A673 (cell line): ENCODE measurements around the gene TTLL4. TPM values are rescaled to one million over a fixed set of nuclear protein-coding genes. Genes with fewer than 3 reads are reported as not detected.

Experiments
- BruUV-seq: library from RNA; stranded (reverse); fragments of 400-500 nt; replicated peaks from 2 replicates; lab custom pipeline; 2021; lab: Mats Ljungman, UMichigan
- CTCF ChIA-PET: fragments of 300-600 bp; sonication (Branson Sonifier 250); formaldehyde crosslinking; loops from one replicate; lab custom pipeline; 2022; ENCODE audit warnings: antibody characterized with exemption; lab: Charles Lee
- POLR2A ChIA-PET: fragments of 300-600 bp; sonication (Branson Sonifier 250); formaldehyde crosslinking; loops from one replicate; lab custom pipeline; 2022; ENCODE audit warnings: antibody characterized with exemption; ENCODE audit not compliant: low non-redundant PET; lab: Charles Lee
- DNase-seq: peaks from one replicate; pipeline ENCODE4 v3.0.0-alpha.2; 2015; ENCODE audit warnings: low spot score
- H3K27ac ChIP-seq: fragments of 200-600 bp; sonication (generic); 2 replicates; pipeline ENCODE4 v1.5.1; 2016; ENCODE audit warnings: mixed run types, low read depth, mild to moderate bottlenecking, mixed read lengths, antibody characterized with exemption, low read length; ENCODE audit not compliant: poor library complexity, severe bottlenecking
- H3K27me3 ChIP-seq: fragments of 200-600 bp; sonication (generic); replicated peaks from 2 replicates; pipeline ENCODE4 v1.6.1; 2017; ENCODE audit warnings: mixed run types, low read depth, mild to moderate bottlenecking, mixed read lengths, antibody characterized with exemption, low read length; ENCODE audit not compliant: insufficient read depth, poor library complexity
- H3K36me3 ChIP-seq: fragments of 200-600 bp; sonication (generic); 2 replicates; pipeline ENCODE4 v1.6.1; 2016; ENCODE audit warnings: mixed run types, mild to moderate bottlenecking, mixed read lengths, antibody characterized with exemption, low read length; ENCODE audit not compliant: insufficient read depth, poor library complexity, severe bottlenecking
- H3K4me1 ChIP-seq: fragments of 200-600 bp; sonication (generic); 2 replicates; pipeline ENCODE4 v1.6.1; 2017; ENCODE audit warnings: mixed run types, mild to moderate bottlenecking, mixed read lengths, antibody characterized with exemption, low read length; ENCODE audit not compliant: insufficient read depth, poor library complexity, severe bottlenecking
- H3K4me3 ChIP-seq: fragments of 200-600 bp; sonication (generic); 2 replicates; pipeline ENCODE4 v1.5.1; 2016; ENCODE audit warnings: low read depth, mixed run types, mild to moderate bottlenecking, mixed read lengths, low read length; ENCODE audit not compliant: poor library complexity, severe bottlenecking
- H3K9me3 ChIP-seq: fragments of 200-600 bp; sonication (generic); 2 replicates; pipeline ENCODE4 v1.6.1; 2016; ENCODE audit warnings: mixed run types, low read depth, mild to moderate bottlenecking, mixed read lengths, antibody characterized with exemption, low read length; ENCODE audit not compliant: poor library complexity, severe bottlenecking
- EZH2 ChIP-seq: fragments of 200-600 bp; sonication (generic); IDR thresholded peaks from 2 replicates; pipeline ENCODE4 v1.6.1; 2017; ENCODE audit warnings: borderline replicate concordance, low read depth, mild to moderate bottlenecking, mixed read lengths, antibody characterized with exemption, low read length; ENCODE audit not compliant: poor library complexity, severe bottlenecking
- intact Hi-C: fragments of 100-400 bp; cut with micrococcal nuclease; formaldehyde crosslinking; loops from one replicate; pipeline ENCODE4 v1.10.0; 2022; ENCODE audit not compliant: unreplicated experiment
- total RNA-seq: library from RNA; stranded (reverse); gene quantifications from 2 replicates; pipeline ENCODE4 v1.2.3, GENCODE V29; 2021
- TF ChIP-seq, protein P1 (sequence below): fragments of 300-800, 200-600 bp; sonication (generic); conservative IDR thresholded peaks from 2 replicates; pipeline ENCODE4 v1.5.1; 2017; ENCODE audit warnings: low read depth, mild to moderate bottlenecking, antibody characterized with exemption, low read length, moderate library complexity, mixed read lengths

Gene TTLL4
- total RNA-seq, 1 experiment from 2014 or later, result 100 TPM

GRCh38 chr2:218719457-218719856, 8.8 kb downstream of the TTLL4 start:
- DNase-seq, result no peak
- no peak overlapping the region for H3K4me3 ChIP-seq
- CTCF ChIA-PET, result no interaction called here
- no TSS peak for BruUV-seq
- peaks cover 13% of the 10 kb centered on the region for H3K36me3 ChIP-seq
- H3K27ac ChIP-seq, result peak overlapping the region; percentile 25
- intact Hi-C loops, result no loop called here
- no peaks in the 10 kb centered on the region for H3K27me3 ChIP-seq
- H3K4me1 ChIP-seq, result peaks cover 31% of the 10 kb centered on the region
- TF ChIP-seq, protein P1, sequence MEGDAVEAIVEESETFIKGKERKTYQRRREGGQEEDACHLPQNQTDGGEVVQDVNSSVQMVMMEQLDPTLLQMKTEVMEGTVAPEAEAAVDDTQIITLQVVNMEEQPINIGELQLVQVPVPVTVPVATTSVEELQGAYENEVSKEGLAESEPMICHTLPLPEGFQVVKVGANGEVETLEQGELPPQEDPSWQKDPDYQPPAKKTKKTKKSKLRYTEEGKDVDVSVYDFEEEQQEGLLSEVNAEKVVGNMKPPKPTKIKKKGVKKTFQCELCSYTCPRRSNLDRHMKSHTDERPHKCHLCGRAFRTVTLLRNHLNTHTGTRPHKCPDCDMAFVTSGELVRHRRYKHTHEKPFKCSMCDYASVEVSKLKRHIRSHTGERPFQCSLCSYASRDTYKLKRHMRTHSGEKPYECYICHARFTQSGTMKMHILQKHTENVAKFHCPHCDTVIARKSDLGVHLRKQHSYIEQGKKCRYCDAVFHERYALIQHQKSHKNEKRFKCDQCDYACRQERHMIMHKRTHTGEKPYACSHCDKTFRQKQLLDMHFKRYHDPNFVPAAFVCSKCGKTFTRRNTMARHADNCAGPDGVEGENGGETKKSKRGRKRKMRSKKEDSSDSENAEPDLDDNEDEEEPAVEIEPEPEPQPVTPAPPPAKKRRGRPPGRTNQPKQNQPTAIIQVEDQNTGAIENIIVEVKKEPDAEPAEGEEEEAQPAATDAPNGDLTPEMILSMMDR, result no peak
- no peak for TF ChIP-seq EZH2
- H3K9me3 ChIP-seq, result no peaks in the 10 kb centered on the region
- POLR2A ChIA-PET, result no interaction called here

DNA sequence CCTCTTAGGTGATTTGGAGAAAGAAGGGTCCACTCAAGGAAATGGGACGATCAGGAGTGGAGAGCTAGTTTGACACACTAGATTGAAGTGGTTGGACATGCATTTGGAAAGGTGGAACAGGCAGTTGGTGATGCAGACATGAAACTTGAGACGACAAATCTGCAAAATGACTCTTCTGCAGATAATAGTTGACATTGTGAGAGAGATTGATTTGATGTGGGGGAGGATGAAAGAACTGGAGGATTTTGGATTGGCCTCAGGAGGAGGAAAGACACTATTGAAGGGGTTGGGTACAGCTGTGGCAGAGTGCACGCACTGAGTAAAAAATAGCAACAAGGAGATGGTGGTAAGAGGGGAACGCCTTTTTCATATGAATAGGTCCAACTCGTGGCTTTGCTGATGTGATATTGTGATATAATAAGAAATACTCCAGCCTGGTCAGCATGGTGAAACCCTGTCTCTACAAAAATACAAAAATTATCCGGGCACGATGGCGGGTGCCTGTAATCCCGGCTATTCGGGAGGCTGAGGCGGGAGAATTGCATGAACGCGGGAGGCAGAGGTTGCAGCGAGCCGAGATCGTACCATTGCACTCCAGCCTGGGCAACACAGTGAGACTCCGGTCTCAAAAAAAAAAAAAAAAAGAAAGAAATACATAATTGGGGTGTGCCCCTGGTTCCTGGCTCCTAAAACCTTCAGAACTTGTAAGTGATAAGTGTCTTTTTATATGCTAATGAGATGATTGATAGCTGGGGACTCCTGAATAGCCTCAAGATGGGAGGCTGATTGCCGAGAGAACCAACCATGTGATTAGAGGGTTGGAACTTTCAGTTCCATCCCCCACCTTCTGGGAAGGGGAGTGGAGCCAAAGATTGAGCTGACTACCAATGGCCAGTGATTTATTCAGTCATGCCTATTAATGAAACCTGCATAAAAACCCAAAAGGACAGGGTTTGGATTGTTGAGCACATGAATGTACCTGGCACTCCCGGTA, 9.7 kb downstream of the TTLL4 start:
- no peak overlapping the region for H3K4me3 ChIP-seq
- ChIA-PET POLR2A (no interaction called here), CTCF (no interaction called here)
- DNase-seq, result no peak
- intact Hi-C loops, result no loop called here
- peaks cover 31% of the 10 kb centered on the region for H3K4me1 ChIP-seq
- no peaks in the 10 kb centered on the region for H3K9me3 ChIP-seq
- TF ChIP-seq, protein P1, result no peak
- TF ChIP-seq EZH2, result no peak
- H3K27me3 ChIP-seq, result no peaks in the 10 kb centered on the region
- BruUV-seq, result no TSS peak
- H3K36me3 ChIP-seq, result peaks cover 11% of the 10 kb centered on the region
- H3K27ac ChIP-seq, result no peak overlapping the region

DNA sequence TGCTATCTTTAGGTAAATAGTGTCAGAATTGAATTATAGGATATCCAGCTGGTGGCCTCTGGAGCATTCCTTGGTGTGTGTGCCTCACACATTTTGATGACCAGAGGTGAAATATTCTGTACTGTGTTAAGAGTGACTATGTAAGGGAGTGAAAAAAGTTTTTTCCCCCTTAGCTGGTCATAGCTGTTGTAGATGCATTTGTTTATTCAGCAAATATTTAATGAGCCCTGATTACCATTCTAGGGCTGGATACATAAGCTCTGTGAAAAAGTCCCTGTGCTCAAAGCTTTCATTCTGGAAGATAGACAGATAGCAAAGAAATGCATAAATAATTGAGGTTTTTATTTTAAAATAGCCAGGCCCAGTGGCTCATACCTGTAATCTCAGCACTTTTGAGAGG, 10.9 kb downstream of the TTLL4 start:
- BruUV-seq, result no TSS peak
- ChIA-PET CTCF (no interaction called here), POLR2A (no interaction called here)

More for the DNA sequence above, 10.9 kb downstream of the TTLL4 start:
- H3K4me3 ChIP-seq, result no peak overlapping the region
- DNase-seq, result no peak
- TF ChIP-seq EZH2, result no peak
- TF ChIP-seq, protein P1, result no peak
- H3K4me1 ChIP-seq, result peaks cover 31% of the 10 kb centered on the region
- no peak overlapping the region for H3K27ac ChIP-seq
- peaks cover 4% of the 10 kb centered on the region for H3K9me3 ChIP-seq
- peaks cover 4% of the 10 kb centered on the region for H3K36me3 ChIP-seq
- intact Hi-C loops, result no loop called here
- no peaks in the 10 kb centered on the region for H3K27me3 ChIP-seq
